GM19035 (cell line): ENCODE results near the gene SPACA5.
"Not testable (repeated sequence)": the region's sequence is repeated elsewhere in the genome, so short reads cannot be mapped to it uniquely, and the experiment has no call there.

Experiments used
- ATAC-seq: cut with Tn5 transposase; IDR thresholded peaks from one replicate; pipeline ENCODE4 v1.9.1; 2021; ENCODE audit not compliant: unreplicated experiment

Gene SPACA5

GRCh38 chrX:48021026-48021900, 14.5 kb downstream of the SPACA5 start:
- ATAC-seq = peak; percentile 83

DNA sequence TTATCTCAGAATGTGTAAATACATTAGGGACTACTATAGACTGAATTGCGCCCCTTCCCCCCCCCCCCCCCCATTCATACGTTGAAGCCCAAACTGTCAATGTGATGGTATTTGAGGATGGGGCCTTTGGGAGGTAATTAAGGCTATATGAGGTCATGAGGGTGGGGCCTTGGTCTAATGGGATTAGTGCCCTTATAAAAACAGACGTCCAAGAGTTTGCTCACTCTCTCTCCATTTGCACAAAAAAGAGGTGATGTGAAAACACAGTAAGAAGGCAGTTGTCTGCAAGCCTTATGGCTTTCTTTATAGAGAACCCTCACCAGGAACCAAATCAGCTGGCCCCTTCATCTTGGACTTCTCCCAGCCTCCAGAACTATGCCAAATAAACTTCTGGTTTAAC, 15.3 kb downstream of the SPACA5 start:
- ATAC-seq = no peak

GRCh38 chrX:48022738-48023137, 15.9 kb downstream of the SPACA5 start:
- ATAC-seq = no peak

DNA sequence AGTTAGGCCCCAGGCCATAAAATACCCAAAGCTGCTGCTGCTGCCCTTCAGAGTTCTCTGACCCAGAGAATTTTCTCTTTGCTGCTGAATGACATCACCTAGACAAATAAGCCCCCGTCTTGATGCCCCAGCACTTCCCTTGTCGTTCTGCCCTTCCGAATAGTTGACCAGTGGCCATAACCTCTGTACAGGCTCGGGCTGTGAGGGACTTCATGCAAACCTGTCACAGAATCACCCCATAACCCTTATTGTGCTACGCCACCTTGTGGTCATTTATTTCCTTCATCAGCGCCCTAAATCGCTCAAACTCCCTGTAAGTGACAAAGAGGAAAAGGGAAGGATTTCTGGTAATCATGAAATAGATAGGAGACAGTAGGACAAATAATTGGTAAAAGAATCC, 18.8 kb downstream of the SPACA5 start:
- no peak for ATAC-seq

DNA sequence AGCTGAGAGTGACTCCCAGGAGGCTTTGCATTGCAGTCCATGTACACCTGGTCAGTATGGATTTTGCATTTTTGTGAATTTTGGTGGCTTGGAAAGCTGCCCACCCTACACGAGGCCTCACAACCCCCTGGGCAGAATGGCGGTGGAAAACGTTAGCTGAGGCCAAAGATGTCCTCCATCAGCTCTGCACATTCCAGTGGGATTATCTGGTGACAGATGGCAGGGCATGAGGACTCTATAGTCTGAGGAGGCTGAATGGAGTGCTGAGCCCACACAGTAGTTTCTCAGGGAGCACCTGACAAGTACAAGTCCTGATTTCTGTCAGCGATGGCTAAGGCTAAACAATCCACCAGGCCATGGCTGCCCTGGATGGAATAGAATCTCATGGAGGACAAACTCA, 20.8 kb downstream of the SPACA5 start:
- not testable (repeated sequence) for ATAC-seq

DNA sequence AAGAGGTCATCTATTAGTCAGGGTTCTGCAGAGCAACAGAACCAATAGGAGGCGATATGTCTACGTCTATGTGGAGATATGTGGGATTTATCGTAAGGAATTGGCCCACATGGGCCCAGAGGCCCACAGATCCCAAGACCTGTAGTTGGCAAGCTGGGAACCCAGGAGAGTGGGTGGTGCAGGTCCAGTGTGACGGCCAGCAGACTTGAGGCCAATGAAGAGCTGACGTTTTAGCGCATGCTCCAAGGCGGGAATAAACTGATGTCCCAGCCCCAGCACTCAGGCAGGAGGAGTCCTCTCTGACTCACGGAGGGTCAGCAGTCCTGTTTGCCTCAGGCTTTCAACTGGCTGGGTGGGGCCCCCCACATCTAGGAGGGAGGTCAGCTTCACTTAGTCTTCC, 21.3 kb downstream of the SPACA5 start:
- no peak for ATAC-seq

DNA sequence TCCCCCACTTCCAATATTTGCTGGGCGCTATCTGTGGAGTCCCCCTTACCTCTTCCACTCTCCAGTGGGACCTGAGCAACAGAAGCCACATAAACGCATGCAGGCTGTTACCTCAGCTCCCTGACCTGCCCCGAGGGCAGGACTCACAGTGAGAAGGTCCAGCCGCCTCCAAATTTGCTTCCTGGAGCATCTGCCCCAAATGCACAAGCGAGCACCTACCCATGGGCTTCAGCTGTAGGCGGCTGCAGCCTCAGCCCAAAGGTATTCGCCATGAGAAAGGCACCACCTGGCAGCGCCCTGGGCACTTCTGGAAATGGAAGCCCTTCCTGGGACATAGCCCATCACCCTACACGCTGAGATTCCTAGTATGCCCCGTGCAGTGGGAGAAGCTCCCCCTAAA, 23.4 kb downstream of the SPACA5 start:
- no peak for ATAC-seq

DNA sequence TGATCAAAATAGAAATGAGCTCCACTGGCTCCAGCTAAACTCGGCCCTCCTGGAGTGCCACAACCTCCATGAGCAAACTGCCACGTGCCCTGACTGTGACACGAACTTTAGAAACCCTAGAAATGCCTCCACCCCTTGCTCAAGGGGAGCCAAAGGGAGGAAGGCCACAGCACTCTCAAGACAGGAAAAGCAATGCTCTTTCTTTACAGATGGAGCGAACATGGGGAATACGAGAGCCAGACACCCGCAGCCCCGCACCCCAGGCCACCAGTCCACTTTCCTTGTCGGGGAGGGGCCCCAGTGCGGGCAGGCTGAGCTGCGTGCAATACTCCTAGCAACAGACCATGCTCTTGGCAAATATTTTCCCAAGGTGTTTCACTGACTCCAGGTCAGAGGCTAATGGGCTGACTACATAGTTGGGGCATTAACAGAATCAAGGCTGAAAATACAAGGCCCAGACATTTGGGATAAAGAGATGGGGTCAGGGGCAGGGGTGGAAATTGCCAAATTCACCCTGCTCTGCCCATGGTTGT, 23.9 kb downstream of the SPACA5 start:
- ATAC-seq = not testable (repeated sequence)

DNA sequence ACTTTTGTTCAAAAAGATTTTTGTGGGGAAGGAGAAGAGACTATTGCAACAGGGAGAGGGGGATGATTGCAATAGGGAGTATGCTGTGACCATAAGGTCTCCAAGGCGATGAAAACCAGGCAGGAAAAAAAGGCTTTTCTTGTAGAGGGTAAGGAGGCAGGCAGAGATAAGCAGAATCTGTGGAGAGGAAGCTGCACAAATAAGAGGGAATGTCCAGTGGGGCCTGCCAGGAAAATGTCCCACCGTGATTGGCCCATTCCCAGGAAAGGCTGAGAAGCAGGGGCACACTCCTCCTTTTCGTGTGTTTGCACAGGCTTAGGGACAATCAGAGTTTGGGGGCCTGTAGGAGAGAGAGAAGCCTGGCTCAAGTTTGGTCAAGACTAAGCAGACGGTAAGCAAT, 29.1 kb downstream of the SPACA5 start:
- no peak for ATAC-seq

- no peak for ATAC-seq
Observed at GRCh38 chrX:48043056-48043455, 36.3 kb downstream of the SPACA5 start.

DNA sequence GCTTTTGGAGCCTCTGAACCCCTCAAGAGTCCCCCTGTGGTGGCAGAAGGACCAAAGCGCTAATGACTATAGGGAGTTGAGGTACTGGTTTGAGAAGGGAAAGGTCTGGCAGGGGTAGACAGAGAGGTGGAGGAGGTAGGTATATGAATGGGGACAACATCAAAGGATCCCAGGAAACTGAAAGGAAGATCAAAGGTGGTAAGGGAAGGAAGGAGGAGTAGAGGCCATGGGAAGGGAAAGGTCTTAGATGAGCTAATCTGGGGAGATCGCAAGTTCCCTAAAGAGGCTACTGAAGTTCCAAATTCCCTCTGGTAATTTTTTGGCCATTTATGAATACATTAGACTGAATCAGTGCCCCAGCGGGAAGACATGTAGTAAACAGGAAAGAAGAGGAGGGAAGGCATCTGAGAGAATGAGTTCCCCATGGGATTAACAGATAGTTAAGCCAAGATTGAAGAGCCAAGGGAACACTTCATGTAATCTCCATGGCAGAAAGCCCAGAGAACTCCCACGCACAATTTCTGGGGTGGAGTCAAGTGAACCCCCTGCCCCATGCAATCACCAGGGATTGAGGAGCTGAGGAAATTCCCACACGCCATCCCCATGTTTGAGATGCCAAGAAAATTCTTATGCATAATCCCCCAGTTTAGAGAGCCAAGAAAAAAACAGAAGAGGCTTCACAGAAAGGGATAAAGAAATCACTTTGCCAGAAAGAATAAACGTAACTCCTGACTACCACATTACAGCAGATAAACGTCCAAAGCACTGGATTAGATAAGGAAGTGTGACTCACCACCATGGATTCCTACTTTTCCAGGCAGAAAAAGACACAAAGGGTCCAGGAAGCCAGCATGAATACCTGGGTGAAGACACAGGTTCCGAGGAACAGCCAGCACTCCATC, 38.9 kb downstream of the SPACA5 start:
- ATAC-seq = no peak

DNA sequence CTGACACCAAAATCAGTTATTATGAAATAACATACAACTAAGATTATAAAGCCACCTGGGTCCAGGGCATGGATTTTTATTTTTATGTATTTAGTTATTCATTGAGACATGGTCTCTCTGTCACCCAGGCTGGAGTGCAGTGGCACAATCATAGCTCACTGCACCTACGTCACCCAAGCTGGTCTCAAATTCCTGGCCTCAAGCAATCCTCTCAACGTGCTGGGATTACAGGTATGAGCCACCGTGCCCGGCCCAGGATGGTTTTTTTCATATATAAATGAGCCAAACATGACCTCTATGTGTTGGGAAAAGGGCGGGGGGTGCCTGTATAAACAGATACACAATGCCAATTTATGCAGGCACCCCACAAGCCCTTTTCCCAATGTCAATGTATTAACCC, 40.1 kb downstream of the SPACA5 start:
- no peak for ATAC-seq

DNA sequence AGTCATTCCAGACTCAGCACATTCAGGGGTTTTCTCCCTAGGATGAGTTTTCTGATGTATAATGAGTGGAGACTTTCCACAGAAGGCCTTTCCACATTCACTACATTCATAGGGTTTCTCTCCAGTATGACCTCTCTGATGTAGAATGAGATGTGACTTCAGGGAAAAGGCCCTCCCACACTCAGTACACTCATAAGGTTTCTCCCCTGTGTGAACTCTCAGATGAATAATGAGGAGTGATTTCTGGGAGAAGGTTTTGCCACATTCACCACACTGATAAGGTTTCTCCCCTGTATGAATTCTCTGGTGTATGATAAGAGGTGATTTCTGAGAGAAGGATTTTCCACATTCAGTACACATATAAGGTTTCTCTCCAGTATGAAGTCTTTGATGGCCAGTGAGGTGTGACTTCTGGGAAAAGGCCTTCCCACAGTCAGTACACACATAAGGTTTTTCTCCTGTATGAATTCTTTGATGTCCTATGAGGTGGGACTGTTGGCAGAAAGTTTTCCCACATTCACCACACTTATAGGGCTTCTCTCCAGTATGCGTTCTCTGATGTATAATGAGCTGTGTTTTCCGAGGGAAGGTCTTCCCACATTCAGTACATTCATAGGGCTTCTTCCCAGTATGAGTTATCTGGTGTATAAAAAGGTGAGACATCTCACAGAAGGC, 52.0 kb downstream of the SPACA5 start:
- ATAC-seq = no peak

- no peak for ATAC-seq
Observed at GRCh38 chrX:48059296-48059639, 52.5 kb downstream of the SPACA5 start.
